ENCODE data around the gene SEMA6B. TPM values are rescaled to one million over a fixed set of nuclear protein-coding genes. Genes with fewer than 3 reads are reported as not detected.

The SEMA6B gene
- total RNA-seq, 1 experiment from 2014 or later, result 38.4 TPM

- Histone ChIP-seq H2BK120ac (ENCODE audit: low read depth, low read length, poor library complexity, severe bottlenecking) (no peak overlapping the region), H3K4me1 (ENCODE audit: insufficient read depth, low read length) (no peaks in the 10 kb centered on the region), H4K91ac (ENCODE audit: insufficient read length, low read depth, low read length) (no peak overlapping the region), H3K14ac (ENCODE audit: insufficient read depth, low read length) (no peak overlapping the region), H3K23ac (ENCODE audit: insufficient read length, low read depth, low read length) (no peak overlapping the region), H3K27me3 (ENCODE audit: insufficient read depth, low read length) (no peaks in the 10 kb centered on the region; the same call in 1 of the 2 replicates), H3K9ac (ENCODE audit: extremely low read depth, insufficient read length, low read length) (no peak overlapping the region), H3K9me3 (ENCODE audit: control insufficient read depth, low read depth, low read length) (no peaks in the 10 kb centered on the region), H3K23me2 (ENCODE audit: insufficient read length, low read depth, low read length, poor library complexity, severe bottlenecking) (peaks cover 11% of the 10 kb centered on the region), H3T11ph (ENCODE audit: low read length) (no peak overlapping the region), H2AFZ (ENCODE audit: low read length) (no peak overlapping the region), H4K20me1 (ENCODE audit: control insufficient read depth, insufficient read depth, insufficient read length) (no peaks in the 10 kb centered on the region), H3K56ac (ENCODE audit: insufficient read length, low read depth, low read length) (no peak overlapping the region), H4K5ac (ENCODE audit: insufficient read length, low read depth, low read length) (no peak overlapping the region), H3K4me2 (ENCODE audit: insufficient read depth, insufficient read length, low read length) (peak overlapping the region; percentile 85), H3K79me2 (ENCODE audit: insufficient read depth, low read length) (no peaks in the 10 kb centered on the region), H2BK5ac (ENCODE audit: insufficient read length, low read length) (no peak overlapping the region), H2BK15ac (ENCODE audit: low read depth, low read length) (no peak overlapping the region), H3K79me1 (ENCODE audit: insufficient read depth, low read depth, low read length, poor library complexity, severe bottlenecking) (no peaks in the 10 kb centered on the region), H3K27ac (ENCODE audit: insufficient read length, low read depth, low read length) (no peak overlapping the region), H2BK12ac (ENCODE audit: insufficient read length, low read depth, low read length) (no peak overlapping the region), H3K18ac (ENCODE audit: insufficient read length, low read depth, low read length) (no peak overlapping the region), H2BK20ac (ENCODE audit: low read depth, low read length, poor library complexity, severe bottlenecking) (no peak overlapping the region), H3K4ac (ENCODE audit: low read depth, low read length) (no peak overlapping the region), H2AK5ac (ENCODE audit: insufficient read length, low read length) (no peak overlapping the region), H4K8ac (replicated peaks; ENCODE audit: insufficient read length, low read depth, low read length) (no peak overlapping the region)
- no peak for TF ChIP-seq CTCF (conservative IDR thresholded peaks at IDR 0.05)
- DNase-seq, result no peak
- no CpG with 5 or more reads among the region's 27 CpGs for WGBS (ENCODE audit: extremely low coverage, insufficient read length, low lambda C conversion rate)
- Mint-ChIP-seq H3K4me3 (peak overlapping the region; percentile 39 to 82), H3K27me3 (ENCODE audit: low read depth) (peaks cover 64% of the 10 kb centered on the region), H3K36me3 (ENCODE audit: insufficient read depth in 1 of 3, low read depth in 3 of 3) (no peaks in the 10 kb centered on the region; a peak in 1 of 7 replicates), H3K27ac (no peak overlapping the region; a peak in 1 of 7 replicates), H3K9me3 (no peaks in the 10 kb centered on the region; a peak in 2 of 5 replicates), H3K4me1 (peaks cover 4 to 17% of the 10 kb centered on the region in 2 experiments)
These were observed 37.9 kb upstream of the SEMA6B start for GRCh38 chr19:4597278-4597974.

Measured in H9 (cell line).